Cardiac muscle cell (in vitro differentiated cells and primary cell): Measurements from ENCODE around the gene SPATA16. TPM values are rescaled to one million over a fixed set of nuclear protein-coding genes. Genes with fewer than 3 reads are reported as not detected.
A peak's percentile ranks its signal among the peaks of the same experiment; 100 is the strongest.
"Not testable (repeated sequence)": the region's sequence is repeated elsewhere in the genome, so short reads cannot be mapped to it uniquely, and the experiment has no call there.

Experiments used
- DNase-seq, 2 donors: peaks; one replicate each; pipeline versions ENCODE4 v3.0.0 to v3.0.0-alpha.2; 2010 to 2017; ENCODE audit warnings: low read depth in 1 of 2, low spot score in 1 of 2
- H3K27ac ChIP-seq: fragments of 200-600 bp; sonication (generic); 2 replicates; pipeline ENCODE4 v1.5.1; 2016
- H3K27me3 ChIP-seq: fragments of 200-600 bp; sonication (generic); 2 replicates; pipeline ENCODE4 v1.6.0; 2016; ENCODE audit warnings: control low read depth
- H3K36me3 ChIP-seq: fragments of 200-600 bp; sonication (generic); 2 replicates; pipeline ENCODE4 v1.5.1; 2016; ENCODE audit warnings: control low read depth
- H3K4me1 ChIP-seq: fragments of 200-600 bp; sonication (generic); 2 replicates; pipeline ENCODE4 v1.8.1; 2017; ENCODE audit warnings: low read depth, mild to moderate bottlenecking, mixed run types
- H3K4me3 ChIP-seq: fragments of 200-600 bp; sonication (generic); 2 replicates; pipeline ENCODE4 v1.5.1; 2016; ENCODE audit warnings: mild to moderate bottlenecking
- H3K9me3 ChIP-seq: fragments of 200-600 bp; sonication (generic); 2 replicates; pipeline ENCODE4 v1.5.1; 2017; ENCODE audit warnings: low read depth, mild to moderate bottlenecking, control low read depth
- CTCF ChIP-seq: IDR thresholded peaks from 2 replicates; pipeline ENCODE4 v1.5.1; 2012; ENCODE audit warnings: low read depth, mild to moderate bottlenecking, low read length
- polyA plus RNA-seq: library from polyadenylated mRNA; unstranded; fragments of >200 nt; fragmentation: Nextera tagmentation; extraction: Ambion mirVana; gene quantifications from 2 replicates; pipeline ENCODE4 v1.2.1, GENCODE V29; 2016
- total RNA-seq: library from RNA; depleted of rRNA; stranded (reverse); fragments of >200 nt; gene quantifications from 2 replicates; pipeline ENCODE4 v1.2.3, GENCODE V29; 2016

SPATA16 gene
- total and polyA plus RNA-seq, 2 experiments from 2014 or later: not detected

DNA sequence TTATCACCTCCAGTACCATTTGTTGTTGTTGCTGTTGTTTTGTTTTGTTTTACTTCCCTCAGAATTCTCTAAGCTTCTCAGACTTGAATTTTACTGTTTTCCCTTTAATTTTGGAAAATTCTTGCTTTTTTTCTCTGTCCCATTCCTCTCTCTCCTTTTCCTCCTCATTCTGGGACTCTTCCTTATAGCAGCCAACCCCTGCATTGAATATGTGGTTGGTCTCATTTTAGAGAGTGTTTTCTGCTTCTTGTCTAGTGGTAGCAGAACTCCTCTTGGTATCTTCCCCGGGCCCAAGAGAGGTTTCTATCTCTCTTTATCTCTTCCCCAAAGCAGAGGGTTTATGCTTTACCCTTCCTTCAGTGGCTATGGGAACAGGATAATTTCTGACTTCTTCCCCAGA is 113.6 kb downstream of the SPATA16 start:
- no peak for DNase-seq
- no peaks in the 10 kb centered on the region for H3K27me3 ChIP-seq
- no peak for TF ChIP-seq CTCF
- no peak overlapping the region for H3K4me3 ChIP-seq
- no peaks in the 10 kb centered on the region for H3K4me1 ChIP-seq
- no peak overlapping the region for H3K27ac ChIP-seq
- H3K9me3 ChIP-seq: no peaks in the 10 kb centered on the region
- H3K36me3 ChIP-seq: no peaks in the 10 kb centered on the region

DNA sequence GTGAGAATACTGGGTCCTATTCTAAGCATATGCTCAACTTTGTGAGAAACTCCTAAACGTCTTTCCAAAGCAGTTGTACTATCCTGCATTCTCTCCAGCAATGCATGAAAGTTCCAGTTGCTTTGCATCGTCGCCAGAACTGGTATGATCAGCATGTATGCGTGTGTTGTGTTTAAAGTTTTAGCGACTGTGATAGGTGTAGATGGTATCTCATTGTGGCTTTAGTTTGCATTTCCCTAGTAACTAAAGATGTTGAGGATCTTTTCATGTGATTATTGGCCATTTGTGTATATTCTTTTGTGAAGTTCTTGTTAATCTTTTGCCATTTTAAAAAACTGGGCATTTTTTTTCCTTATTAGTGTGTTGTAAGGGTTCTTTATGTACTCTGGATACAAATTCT is 115.1 kb downstream of the SPATA16 start:
- Histone ChIP-seq H3K4me3 (no peak overlapping the region), H3K4me1 (no peaks in the 10 kb centered on the region), H3K27ac (no peak overlapping the region), H3K36me3 (no peaks in the 10 kb centered on the region), H3K27me3 (no peaks in the 10 kb centered on the region), H3K9me3 (no peaks in the 10 kb centered on the region)
- no peak for DNase-seq
- no peak for TF ChIP-seq CTCF

GRCh38 chr3:173021547-173022185 is 119.4 kb downstream of the SPATA16 start:
- H3K9me3 ChIP-seq: no peaks in the 10 kb centered on the region
- H3K36me3 ChIP-seq: no peaks in the 10 kb centered on the region
- DNase-seq: no peak
- no peak for TF ChIP-seq CTCF
- H3K27ac ChIP-seq: no peak overlapping the region
- no peaks in the 10 kb centered on the region for H3K4me1 ChIP-seq
- H3K27me3 ChIP-seq: no peaks in the 10 kb centered on the region
- no peak overlapping the region for H3K4me3 ChIP-seq

- H3K27me3 ChIP-seq, H3K9me3 ChIP-seq, H3K36me3 ChIP-seq, H3K27ac ChIP-seq, H3K4me3 ChIP-seq, DNase-seq, H3K4me1 ChIP-seq: not testable (repeated sequence)
These were observed 120.9 kb downstream of the SPATA16 start for GRCh38 chr3:173020128-173020527.

DNA sequence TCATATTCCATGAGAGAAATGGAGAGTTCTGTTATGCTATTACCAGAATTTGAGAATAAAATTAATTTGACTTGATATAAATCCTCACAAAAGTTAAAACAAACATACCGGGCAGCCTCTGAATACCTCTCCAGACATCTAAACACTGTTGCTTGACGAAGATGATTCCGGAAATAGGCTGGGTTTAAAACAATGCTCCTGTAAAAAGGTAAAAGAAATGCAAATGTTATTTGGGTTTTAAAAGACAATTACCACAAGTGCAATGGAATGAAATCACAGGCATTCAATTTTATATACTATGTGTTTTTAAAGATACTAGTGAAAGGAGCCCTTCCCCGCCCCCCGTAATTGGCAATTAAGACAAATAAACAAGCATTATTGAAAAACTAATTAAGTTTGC is 121.7 kb downstream of the SPATA16 start:
- Histone ChIP-seq H3K36me3 (no peaks in the 10 kb centered on the region), H3K9me3 (no peaks in the 10 kb centered on the region), H3K27ac (no peak overlapping the region), H3K4me1 (no peaks in the 10 kb centered on the region), H3K4me3 (no peak overlapping the region), H3K27me3 (no peaks in the 10 kb centered on the region)
- no peak for TF ChIP-seq CTCF
- no peak for DNase-seq

GRCh38 chr3:173018758-173019157 is 122.3 kb downstream of the SPATA16 start:
- Histone ChIP-seq H3K27ac (no peak overlapping the region), H3K27me3 (no peaks in the 10 kb centered on the region), H3K9me3 (no peaks in the 10 kb centered on the region), H3K4me3 (no peak overlapping the region), H3K36me3 (no peaks in the 10 kb centered on the region), H3K4me1 (no peaks in the 10 kb centered on the region)
- TF ChIP-seq CTCF: no peak
- peak in 1 of 2 donors; percentile 1 for DNase-seq
